ENCODE results near the gene MORN4.
"Not testable (repeated sequence)": the region's sequence is repeated elsewhere in the genome, so short reads cannot be mapped to it uniquely, and the experiment has no call there.

The MORN4 gene

DNA sequence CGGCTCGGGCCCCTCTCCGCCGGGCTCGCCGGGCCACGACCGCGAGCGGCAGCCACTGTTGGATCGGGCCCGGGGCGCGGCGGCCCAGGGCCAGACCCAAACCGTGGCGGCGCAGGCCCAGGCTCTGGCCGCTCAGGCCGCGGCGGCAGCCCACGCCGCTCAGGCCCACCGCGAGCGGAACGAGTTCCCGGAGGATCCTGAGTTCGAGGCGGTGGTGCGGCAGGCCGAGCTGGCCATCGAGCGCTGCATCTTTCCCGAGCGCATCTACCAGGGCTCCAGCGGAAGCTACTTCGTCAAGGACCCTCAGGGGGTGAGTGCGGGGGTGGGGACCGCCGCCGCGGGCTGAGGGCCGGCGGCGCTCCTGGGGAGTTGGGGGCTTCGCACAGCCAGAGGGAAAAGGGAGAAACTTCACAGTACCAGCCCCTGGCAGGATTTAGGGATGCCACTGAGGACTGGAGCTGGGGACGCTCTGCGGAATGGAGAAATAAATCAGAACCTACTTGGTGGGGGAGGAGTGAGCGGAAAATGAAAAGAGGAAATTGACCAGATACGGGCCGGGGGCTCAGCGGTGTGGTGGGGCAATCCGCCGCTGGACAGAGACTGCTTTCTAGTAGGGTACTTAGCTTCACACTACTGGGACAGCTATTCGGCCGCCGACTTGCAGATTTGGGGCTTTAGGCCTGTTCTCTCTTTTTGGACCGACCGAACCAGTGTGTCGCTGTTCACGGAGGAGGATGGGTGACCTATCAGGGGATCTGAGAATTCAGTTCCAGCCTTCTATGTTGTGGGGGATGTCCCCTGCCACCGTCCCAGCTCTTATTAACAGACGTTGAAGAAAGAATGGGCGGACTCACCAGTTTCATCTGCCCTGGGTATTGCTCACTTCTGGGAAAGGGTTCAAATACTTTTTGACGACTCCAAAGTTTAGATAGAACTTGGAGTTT, 7.8 kb upstream of the MORN4 start:
- Histone ChIP-seq H3K79me2 (ENCODE audit: insufficient read depth, low read length) (peaks cover 10% of the 10 kb centered on the region; the same call in 1 of the 2 replicates), H3K9me3 (ENCODE audit: insufficient read depth, low read length) (no peaks in the 10 kb centered on the region), H3K36me3 (ENCODE audit: low read length) (no peaks in the 10 kb centered on the region), H3K27me3 (ENCODE audit: low read length) (no peaks in the 10 kb centered on the region), H3K9ac (ENCODE audit: low read length) (peak overlapping the region; percentile 65), H3K9me2 (replicated peaks; ENCODE audit: insufficient read depth, low read length) (no peaks in the 10 kb centered on the region), H3K4me3 (ENCODE audit: insufficient read depth, low read length, poor library complexity, severe bottlenecking) (peak overlapping the region; percentile 74), H3F3A (ENCODE audit: insufficient read depth) (no peaks in the 10 kb centered on the region), H4K20me1 (ENCODE audit: low read depth, low read length) (no peaks in the 10 kb centered on the region), H3K4me2 (ENCODE audit: low read depth, low read length, poor library complexity, severe bottlenecking) (peak overlapping the region; percentile 61), H2AFZ (ENCODE audit: low read depth, low read length, severe bottlenecking) (peak overlapping the region; percentile 37), H3K27ac (ENCODE audit: low read depth, low read length) (no peak overlapping the region)
- TF ChIP-seq, protein P1, sequence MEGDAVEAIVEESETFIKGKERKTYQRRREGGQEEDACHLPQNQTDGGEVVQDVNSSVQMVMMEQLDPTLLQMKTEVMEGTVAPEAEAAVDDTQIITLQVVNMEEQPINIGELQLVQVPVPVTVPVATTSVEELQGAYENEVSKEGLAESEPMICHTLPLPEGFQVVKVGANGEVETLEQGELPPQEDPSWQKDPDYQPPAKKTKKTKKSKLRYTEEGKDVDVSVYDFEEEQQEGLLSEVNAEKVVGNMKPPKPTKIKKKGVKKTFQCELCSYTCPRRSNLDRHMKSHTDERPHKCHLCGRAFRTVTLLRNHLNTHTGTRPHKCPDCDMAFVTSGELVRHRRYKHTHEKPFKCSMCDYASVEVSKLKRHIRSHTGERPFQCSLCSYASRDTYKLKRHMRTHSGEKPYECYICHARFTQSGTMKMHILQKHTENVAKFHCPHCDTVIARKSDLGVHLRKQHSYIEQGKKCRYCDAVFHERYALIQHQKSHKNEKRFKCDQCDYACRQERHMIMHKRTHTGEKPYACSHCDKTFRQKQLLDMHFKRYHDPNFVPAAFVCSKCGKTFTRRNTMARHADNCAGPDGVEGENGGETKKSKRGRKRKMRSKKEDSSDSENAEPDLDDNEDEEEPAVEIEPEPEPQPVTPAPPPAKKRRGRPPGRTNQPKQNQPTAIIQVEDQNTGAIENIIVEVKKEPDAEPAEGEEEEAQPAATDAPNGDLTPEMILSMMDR (IDR thresholded peaks at IDR 0.05; ENCODE audit: insufficient read depth, low read length, poor library complexity, severe bottlenecking), result no peak
- no peak for TF ChIP-seq EZH2phosphoT487 (conservative IDR thresholded peaks at IDR 0.05; ENCODE audit: low read length)

DNA sequence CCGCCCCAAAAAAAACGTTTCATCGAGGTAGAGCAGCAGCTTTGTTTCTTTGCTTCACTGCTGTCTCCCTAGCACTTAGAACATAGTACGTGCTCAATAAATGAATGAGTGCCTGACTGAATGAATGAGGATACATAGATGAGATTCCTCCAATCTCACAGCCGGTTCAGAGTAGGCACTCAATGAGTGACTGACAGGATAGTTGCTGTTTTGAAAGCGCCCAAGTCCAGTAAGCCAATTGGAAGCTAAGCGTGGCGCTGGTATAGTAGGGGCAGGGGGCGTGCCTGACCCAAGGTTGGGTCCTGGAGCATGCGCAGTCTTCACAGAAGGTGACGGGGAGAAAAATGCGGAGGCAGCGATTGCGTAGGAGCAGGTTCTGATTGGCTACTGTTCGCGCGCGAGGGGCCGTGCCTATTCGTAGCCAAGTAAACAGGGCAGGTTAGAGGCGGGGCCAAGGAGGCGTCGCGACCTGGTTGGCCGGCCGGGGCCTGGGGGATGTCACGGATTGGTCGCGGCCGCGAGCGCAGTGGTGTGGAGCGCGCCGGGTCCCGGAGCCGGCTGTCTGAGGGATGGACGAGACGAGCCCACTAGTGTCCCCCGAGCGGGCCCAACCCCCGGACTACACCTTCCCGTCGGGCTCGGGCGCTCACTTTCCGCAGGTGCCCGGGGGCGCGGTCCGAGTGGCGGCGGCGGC, 7.0 kb upstream of the MORN4 start, which contains the start of gene PI4K2A:
Gene PI4K2A (plus strand): TSS at position 498 of the 694 bp plus-strand sequence. CDS start 72 bp downstream, at position 570.
- H3K27me3 ChIP-seq (ENCODE audit: low read length), result no peaks in the 10 kb centered on the region
- no peaks in the 10 kb centered on the region for H4K20me1 ChIP-seq (ENCODE audit: low read depth, low read length)
- H3K27ac ChIP-seq (ENCODE audit: low read depth, low read length), result no peak within 1 kb of the TSS
- H3K4me2 ChIP-seq (ENCODE audit: low read depth, low read length, poor library complexity, severe bottlenecking), result peak within 1 kb of the TSS; percentile 62
- H3K9ac ChIP-seq (ENCODE audit: low read length), result peak within 1 kb of the TSS; percentile 65
- TF ChIP-seq, protein P1 (IDR thresholded peaks at IDR 0.05; ENCODE audit: insufficient read depth, low read length, poor library complexity, severe bottlenecking), result no peak
- no peak for TF ChIP-seq EZH2phosphoT487 (conservative IDR thresholded peaks at IDR 0.05; ENCODE audit: low read length)
- peak within 1 kb of the TSS; percentile 85 for H2AFZ ChIP-seq (ENCODE audit: low read depth, low read length, severe bottlenecking)
- H3K9me2 ChIP-seq (replicated peaks; ENCODE audit: insufficient read depth, low read length), result no peaks in the 10 kb centered on the region
- H3K79me2 ChIP-seq (ENCODE audit: insufficient read depth, low read length), result peaks cover 10% of the 10 kb centered on the region; the same call in 1 of the 2 replicates
- no peaks in the 10 kb centered on the region for H3K9me3 ChIP-seq (ENCODE audit: insufficient read depth, low read length)
- no peaks in the 10 kb centered on the region for H3K36me3 ChIP-seq (ENCODE audit: low read length)
- H3F3A ChIP-seq (ENCODE audit: insufficient read depth), result no peaks in the 10 kb centered on the region
- H3K4me3 ChIP-seq (ENCODE audit: insufficient read depth, low read length, poor library complexity, severe bottlenecking), result peak within 1 kb of the TSS; percentile 74

DNA sequence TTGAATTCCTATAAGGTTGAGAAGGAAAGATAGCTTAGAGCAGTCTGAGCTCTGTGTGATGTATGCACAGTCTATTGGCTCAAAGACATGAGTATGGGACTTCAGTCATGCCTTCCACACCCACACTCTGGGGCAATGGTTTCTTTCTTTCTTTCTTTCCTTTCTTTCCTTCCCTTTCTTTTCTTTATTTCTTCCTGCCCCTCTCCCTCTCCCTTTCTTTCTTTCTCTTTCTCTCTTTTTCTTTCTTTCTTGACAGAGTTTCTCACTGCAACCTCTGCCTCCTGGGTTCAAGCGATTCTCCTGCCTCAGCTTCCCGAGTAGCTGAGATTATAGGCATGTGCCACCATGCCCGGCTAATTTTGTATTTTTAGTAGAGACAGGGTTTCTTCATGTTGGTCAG, 5.8 kb upstream of the MORN4 start:
- H2AFZ ChIP-seq (ENCODE audit: low read depth, low read length, severe bottlenecking); H3K27ac ChIP-seq (ENCODE audit: low read depth, low read length); H3K27me3 ChIP-seq (ENCODE audit: low read length): not testable (repeated sequence)

More for the DNA sequence above, 5.8 kb upstream of the MORN4 start:
- H3K79me2 ChIP-seq (ENCODE audit: insufficient read depth, low read length); H4K20me1 ChIP-seq (ENCODE audit: low read depth, low read length); H3K9ac ChIP-seq (ENCODE audit: low read length); H3K36me3 ChIP-seq (ENCODE audit: low read length); H3K9me2 ChIP-seq (replicated peaks; ENCODE audit: insufficient read depth, low read length); H3K4me2 ChIP-seq (ENCODE audit: low read depth, low read length, poor library complexity, severe bottlenecking); H3F3A ChIP-seq (ENCODE audit: insufficient read depth); H3K9me3 ChIP-seq (ENCODE audit: insufficient read depth, low read length); H3K4me3 ChIP-seq (ENCODE audit: insufficient read depth, low read length, poor library complexity, severe bottlenecking): not testable (repeated sequence)
